Measurements from ENCODE around the gene ACIN1.

GRCh38 chr14:23055621-23056144, 39.3 kb downstream of the ACIN1 start:
- no peak for TF ChIP-seq CTCF (conservative IDR thresholded peaks at IDR 0.05 in 1 of 2, IDR thresholded peaks at IDR 0.05 in 1 of 2; ENCODE audit: low read depth in 1 of 2, low read length in 2 of 2)
- TF ChIP-seq EZH2 (IDR thresholded peaks at IDR 0.05; ENCODE audit: low read length, missing control alignments) = no peak

All from fibroblast of lung (primary cell).